Mesothelial cell of epicardium (in vitro differentiated cells): ENCODE data around the gene ADGRA1. TPM values are rescaled to one million over a fixed set of nuclear protein-coding genes. Genes with fewer than 3 reads are reported as not detected.

Experiments
- DNase-seq, 2 experiments: peaks; one replicate each; pipeline ENCODE4 v3.0.0; 2021; ENCODE audit warnings: low spot score in 2 of 2; ENCODE audit not compliant: unreplicated experiment in 2 of 2
- H3K27ac Mint-ChIP-seq: 2 replicates; pipeline ENCODE4 v1.8.0; 2021; ENCODE audit warnings: mixed read lengths
- H3K27me3 Mint-ChIP-seq: 2 replicates; pipeline ENCODE4 v1.8.0; 2021; ENCODE audit warnings: low read depth, mixed read lengths
- H3K36me3 Mint-ChIP-seq: 2 replicates; pipeline ENCODE4 v1.8.0; 2021; ENCODE audit warnings: mixed read lengths
- H3K4me1 Mint-ChIP-seq: 2 replicates; pipeline ENCODE4 v1.8.0; 2021; ENCODE audit warnings: mixed read lengths
- H3K4me3 Mint-ChIP-seq: 2 replicates; pipeline ENCODE4 v1.8.0; 2021; ENCODE audit warnings: mild to moderate bottlenecking, moderate library complexity, mixed read lengths
- H3K9me3 Mint-ChIP-seq: 2 replicates; pipeline ENCODE4 v1.8.0; 2021; ENCODE audit warnings: mixed read lengths
- CTCF ChIP-seq: fragments of 200-600 bp; sonication (generic); IDR thresholded peaks from one replicate; pipeline ENCODE4 v1.5.0; 2021; ENCODE audit warnings: antibody characterized with exemption; ENCODE audit not compliant: unreplicated experiment
- total RNA-seq: library from RNA; stranded (reverse); gene quantifications from 3 replicates; pipeline ENCODE4 v1.2.1, GENCODE V29; 2021

ADGRA1 gene
- total RNA-seq, 1 donor from 2014 or later = not detected

GRCh38 chr10:133139551-133140065 lies 51.9 kb downstream of the ADGRA1 start:
- H3K27me3 Mint-ChIP-seq = no peaks in the 10 kb centered on the region
- no peaks in the 10 kb centered on the region for H3K36me3 Mint-ChIP-seq
- no peak for DNase-seq
- no peaks in the 10 kb centered on the region for H3K9me3 Mint-ChIP-seq
- H3K27ac Mint-ChIP-seq = no peak overlapping the region
- no peak for TF ChIP-seq CTCF
- H3K4me1 Mint-ChIP-seq = peaks cover 13% of the 10 kb centered on the region
- H3K4me3 Mint-ChIP-seq = no peak overlapping the region

GRCh38 chr10:133140417-133141143 lies 52.9 kb downstream of the ADGRA1 start:
- H3K27me3 Mint-ChIP-seq = no peaks in the 10 kb centered on the region
- H3K36me3 Mint-ChIP-seq = no peaks in the 10 kb centered on the region
- peaks cover 13% of the 10 kb centered on the region for H3K4me1 Mint-ChIP-seq
- TF ChIP-seq CTCF = no peak
- no peaks in the 10 kb centered on the region for H3K9me3 Mint-ChIP-seq
- H3K27ac Mint-ChIP-seq = no peak overlapping the region
- no peak overlapping the region for H3K4me3 Mint-ChIP-seq
- DNase-seq = no peak

GRCh38 chr10:133141144-133141957 lies 53.6 kb downstream of the ADGRA1 start:
- Mint-ChIP-seq H3K9me3 (peaks cover 1% of the 10 kb centered on the region), H3K27ac (no peak overlapping the region), H3K27me3 (no peaks in the 10 kb centered on the region), H3K4me1 (peaks cover 13% of the 10 kb centered on the region), H3K4me3 (no peak overlapping the region), H3K36me3 (no peaks in the 10 kb centered on the region)
- no peak for TF ChIP-seq CTCF
- DNase-seq = no peak

- Mint-ChIP-seq H3K27me3 (peaks cover 1% of the 10 kb centered on the region), H3K27ac (no peak overlapping the region), H3K9me3 (peaks cover 7% of the 10 kb centered on the region), H3K36me3 (no peaks in the 10 kb centered on the region), H3K4me1 (peaks cover 13% of the 10 kb centered on the region), H3K4me3 (no peak overlapping the region)
- DNase-seq = peak in 1 of 2 experiments; percentile 17
- no peak for TF ChIP-seq CTCF
Measured at GRCh38 chr10:133141958-133142340, 54.2 kb downstream of the ADGRA1 start.

GRCh38 chr10:133142523-133143199 lies 54.9 kb downstream of the ADGRA1 start:
- H3K27ac Mint-ChIP-seq = no peak overlapping the region

More at GRCh38 chr10:133142523-133143199, 54.9 kb downstream of the ADGRA1 start:
- no peak for TF ChIP-seq CTCF
- Mint-ChIP-seq H3K27me3 (peaks cover 4% of the 10 kb centered on the region), H3K36me3 (no peaks in the 10 kb centered on the region), H3K9me3 (peaks cover 14% of the 10 kb centered on the region), H3K4me3 (no peak overlapping the region), H3K4me1 (peaks cover 13% of the 10 kb centered on the region)
- no peak for DNase-seq
